Retinal pigment epithelial cell (primary cell): ENCODE measurements around the gene PEF1.

ENCODE experiments used
- DNase-seq: peaks from one replicate; pipeline ENCODE4 v3.0.0-alpha.2; 2010; ENCODE audit warnings: low read depth
- H3K4me3 ChIP-seq: 2 replicates; pipeline ENCODE4 v1.5.1; 2011; ENCODE audit warnings: mild to moderate bottlenecking, low read length, control low read depth, moderate library complexity
- TF ChIP-seq, protein P1 (sequence below): conservative IDR thresholded peaks from 2 replicates; pipeline ENCODE4 v1.5.1; 2011; ENCODE audit warnings: low read depth, low read length, control low read depth, inconsistent platforms

Gene PEF1

DNA sequence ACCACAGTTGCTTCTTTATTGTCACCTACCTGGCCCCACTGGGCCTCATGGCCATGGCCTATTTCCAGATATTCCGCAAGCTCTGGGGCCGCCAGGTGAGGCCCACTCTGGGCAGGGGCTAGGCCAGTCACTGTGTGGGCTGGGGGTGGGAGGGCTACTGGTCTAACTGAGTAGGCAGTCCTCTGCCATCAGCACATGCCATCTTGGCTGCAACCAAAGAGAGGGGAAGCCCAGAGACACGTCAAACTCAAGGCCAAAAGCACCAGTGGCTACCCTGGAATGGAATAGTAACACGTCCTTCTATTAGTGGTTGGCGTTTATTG is 23.2 kb downstream of the PEF1 start:
- DNase-seq, result no peak
- TF ChIP-seq, protein P1, sequence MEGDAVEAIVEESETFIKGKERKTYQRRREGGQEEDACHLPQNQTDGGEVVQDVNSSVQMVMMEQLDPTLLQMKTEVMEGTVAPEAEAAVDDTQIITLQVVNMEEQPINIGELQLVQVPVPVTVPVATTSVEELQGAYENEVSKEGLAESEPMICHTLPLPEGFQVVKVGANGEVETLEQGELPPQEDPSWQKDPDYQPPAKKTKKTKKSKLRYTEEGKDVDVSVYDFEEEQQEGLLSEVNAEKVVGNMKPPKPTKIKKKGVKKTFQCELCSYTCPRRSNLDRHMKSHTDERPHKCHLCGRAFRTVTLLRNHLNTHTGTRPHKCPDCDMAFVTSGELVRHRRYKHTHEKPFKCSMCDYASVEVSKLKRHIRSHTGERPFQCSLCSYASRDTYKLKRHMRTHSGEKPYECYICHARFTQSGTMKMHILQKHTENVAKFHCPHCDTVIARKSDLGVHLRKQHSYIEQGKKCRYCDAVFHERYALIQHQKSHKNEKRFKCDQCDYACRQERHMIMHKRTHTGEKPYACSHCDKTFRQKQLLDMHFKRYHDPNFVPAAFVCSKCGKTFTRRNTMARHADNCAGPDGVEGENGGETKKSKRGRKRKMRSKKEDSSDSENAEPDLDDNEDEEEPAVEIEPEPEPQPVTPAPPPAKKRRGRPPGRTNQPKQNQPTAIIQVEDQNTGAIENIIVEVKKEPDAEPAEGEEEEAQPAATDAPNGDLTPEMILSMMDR, result no peak
- H3K4me3 ChIP-seq, result no peak overlapping the region

DNA sequence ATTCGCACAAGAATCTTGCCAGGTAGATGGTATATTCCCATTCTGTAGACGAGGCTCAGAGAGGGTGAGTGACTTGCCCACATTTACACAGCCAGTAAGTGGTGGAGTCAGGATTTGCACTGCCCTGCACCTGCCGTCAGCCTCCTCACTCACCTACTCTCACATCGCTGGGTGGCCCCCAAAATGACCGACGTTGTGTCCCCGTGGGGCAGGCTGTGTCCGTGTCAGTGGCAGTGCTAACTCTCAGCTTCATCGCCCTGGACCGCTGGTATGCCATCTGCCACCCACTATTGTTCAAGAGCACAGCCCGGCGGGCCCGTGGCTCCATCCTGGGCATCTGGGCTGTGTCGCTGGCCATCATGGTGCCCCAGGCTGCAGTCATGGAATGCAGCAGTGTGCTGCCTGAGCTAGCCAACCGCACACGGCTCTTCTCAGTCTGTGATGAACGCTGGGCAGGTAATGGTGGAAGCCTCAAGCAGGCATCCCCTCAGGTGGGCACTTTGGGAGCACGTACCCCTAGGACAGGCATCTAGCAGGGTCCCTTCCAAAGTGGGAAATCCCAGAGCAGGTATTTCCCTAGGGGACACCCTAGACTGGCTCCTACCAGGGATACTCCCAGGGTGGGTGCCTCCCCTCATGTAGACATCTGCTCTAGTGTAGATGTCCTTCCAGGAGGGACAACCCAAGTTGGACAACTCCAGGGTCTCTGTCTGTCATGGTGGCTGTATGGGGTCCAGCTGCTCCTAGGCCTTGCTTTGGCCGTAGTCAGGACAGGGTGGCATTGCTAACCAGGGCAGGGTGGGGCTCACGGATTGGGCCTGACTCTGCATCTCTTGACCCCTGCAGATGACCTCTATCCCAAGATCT is 23.8 kb downstream of the PEF1 start:
- H3K4me3 ChIP-seq, result no peak overlapping the region
- TF ChIP-seq, protein P1, result no peak
- DNase-seq, result no peak

DNA sequence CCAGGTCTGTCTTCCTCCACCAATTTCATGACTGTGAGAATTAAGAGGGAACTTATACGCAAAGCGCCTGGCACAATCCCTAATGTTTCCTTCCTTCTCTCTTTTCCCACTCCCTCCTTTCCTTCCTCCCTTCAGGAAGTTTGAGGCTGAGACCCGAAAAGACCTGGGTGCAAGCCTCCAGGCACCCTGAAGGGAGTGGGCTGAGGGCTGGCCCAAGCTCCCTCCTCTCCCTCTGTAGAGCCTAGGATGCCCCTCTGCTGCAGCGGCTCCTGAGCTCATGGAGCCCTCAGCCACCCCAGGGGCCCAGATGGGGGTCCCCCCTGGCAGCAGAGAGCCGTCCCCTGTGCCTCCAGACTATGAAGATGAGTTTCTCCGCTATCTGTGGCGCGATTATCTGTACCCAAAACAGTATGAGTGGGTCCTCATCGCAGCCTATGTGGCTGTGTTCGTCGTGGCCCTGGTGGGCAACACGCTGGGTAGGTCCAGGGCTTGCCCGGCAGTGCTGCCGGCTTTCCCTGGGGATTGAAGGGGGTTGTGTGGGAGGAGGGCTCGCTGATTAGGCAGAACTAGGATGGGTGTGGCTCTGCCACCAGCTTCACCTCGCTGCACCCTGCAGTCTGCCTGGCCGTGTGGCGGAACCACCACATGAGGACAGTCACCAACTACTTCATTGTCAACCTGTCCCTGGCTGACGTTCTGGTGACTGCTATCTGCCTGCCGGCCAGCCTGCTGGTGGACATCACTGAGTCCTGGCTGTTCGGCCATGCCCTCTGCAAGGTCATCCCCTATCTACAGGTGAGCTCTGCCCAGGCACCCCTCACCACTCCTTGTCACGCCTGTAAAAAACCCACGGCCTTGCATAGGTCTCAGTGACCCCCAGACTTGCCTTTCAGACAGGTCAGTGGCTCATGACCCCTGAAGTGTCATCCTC is 25.5 kb downstream of the PEF1 start:
- no peak for DNase-seq
- TF ChIP-seq, protein P1, result no peak
- no peak overlapping the region for H3K4me3 ChIP-seq

DNA sequence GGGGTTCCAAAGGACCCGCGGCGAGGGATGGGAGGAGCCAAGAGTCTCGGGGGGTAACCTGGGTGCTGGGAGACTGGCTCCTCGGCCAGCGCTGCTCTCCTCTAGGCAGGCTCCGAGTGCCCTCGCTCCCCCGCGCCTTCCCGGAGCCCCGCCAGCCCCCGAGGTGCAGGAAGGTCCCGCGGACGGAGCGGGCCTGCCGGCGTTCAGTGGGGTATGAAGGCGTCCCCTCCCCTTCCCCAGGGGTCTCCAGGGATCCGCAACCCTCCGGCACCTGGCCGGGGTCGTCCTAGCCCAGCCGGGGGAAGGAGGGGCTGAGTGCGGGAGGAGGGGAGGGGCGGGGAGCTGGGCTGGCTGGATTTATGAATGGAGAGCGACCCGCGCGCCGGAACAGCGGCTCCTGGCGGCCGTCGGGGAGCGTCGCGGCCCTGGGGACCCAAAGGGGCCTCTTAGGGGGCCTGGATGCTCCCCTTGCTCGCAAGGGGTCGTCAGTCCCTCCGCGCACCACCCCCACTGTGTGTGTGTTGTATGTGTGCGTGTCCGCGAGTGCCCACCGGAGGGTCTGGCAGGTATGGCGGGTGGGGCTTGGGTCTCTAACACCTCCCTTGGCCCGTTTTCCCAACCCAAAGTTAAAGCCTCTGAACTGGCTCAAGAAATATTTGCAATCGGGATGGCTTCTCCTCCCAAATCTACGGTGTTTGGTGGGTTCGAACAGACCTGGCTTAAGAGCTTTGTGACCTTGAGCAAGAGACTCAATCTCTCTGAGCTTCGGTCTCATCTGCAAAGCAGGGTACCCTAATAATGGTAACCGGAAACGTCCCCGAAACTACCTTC is 26.5 kb downstream of the PEF1 start:
- DNase-seq, result no peak
- TF ChIP-seq, protein P1, result peak; percentile 80
- H3K4me3 ChIP-seq, result peak overlapping the region; percentile 56

DNA sequence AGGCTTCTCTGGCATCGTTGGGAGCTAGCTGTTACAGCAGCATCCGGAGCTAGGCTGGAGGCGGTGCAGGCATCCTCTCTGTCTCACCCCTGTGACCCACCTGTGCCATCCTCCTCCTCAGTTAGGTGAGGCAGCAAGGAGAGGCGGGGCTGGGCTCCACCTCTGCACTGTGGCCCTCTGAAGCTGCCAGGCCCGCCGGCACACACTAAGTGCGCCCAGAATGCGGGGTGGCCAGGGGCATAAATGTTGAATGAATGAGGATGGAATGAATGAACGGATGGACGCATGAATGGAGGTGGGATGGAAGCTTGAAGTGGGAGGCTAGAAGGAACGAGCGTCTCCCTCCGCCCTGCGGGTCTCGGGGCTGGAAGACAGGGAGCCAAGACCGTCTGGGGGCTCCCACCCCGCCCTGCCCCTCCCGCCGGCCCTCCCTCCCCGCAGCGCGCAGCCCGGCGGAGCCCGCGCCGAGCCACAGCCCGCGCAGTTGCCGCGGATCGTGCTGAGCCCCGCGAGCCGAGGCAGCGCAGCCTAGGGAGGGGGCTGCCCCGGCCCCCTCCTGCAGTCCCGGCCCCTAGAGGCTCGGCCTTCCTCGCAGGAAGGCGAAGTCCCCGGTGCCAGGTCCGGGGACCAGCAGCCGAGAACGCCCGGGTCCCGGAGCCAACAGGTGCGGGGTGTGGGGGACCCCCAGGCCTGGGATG is 27.3 kb downstream of the PEF1 start, which contains the start of gene HCRTR1:
Gene HCRTR1 (plus strand): TSS at position 472 of the 698 bp plus-strand sequence. CDS start 1,504 bp downstream, outside the sequence.
- H3K4me3 ChIP-seq, result peak within 1 kb of the TSS; percentile 56
- TF ChIP-seq, protein P1, result no peak
- DNase-seq, result no peak

- TF ChIP-seq, protein P1, result no peak
- H3K4me3 ChIP-seq, result no peak overlapping the region
- no peak for DNase-seq
Measured at GRCh38 chr1:31615939-31616338, 28.7 kb downstream of the PEF1 start.
